B cell (primary cell): ENCODE measurements around the gene TMPRSS7.

ENCODE experiments used
- CTCF ChIP-seq: fragments of 200-600 bp; IDR thresholded peaks from one replicate; pipeline ENCODE4 v1.8.0; 2022; ENCODE audit warnings: antibody characterized with exemption, mild to moderate bottlenecking
- EZH2 ChIP-seq: IDR thresholded peaks from 2 replicates; pipeline ENCODE4 v1.6.1; 2012; ENCODE audit warnings: borderline replicate concordance, low read depth, mild to moderate bottlenecking, moderate library complexity, low read length; ENCODE audit not compliant: insufficient read depth, poor library complexity, severe bottlenecking

GRCh38 chr3:112000966-112001365, 33.6 kb upstream of the TMPRSS7 start:
- TF ChIP-seq EZH2 (no peak), CTCF (no peak)
